Suprapubic skin (tissue), 4 donors: ENCODE results near the gene YEATS2. TPM values are rescaled to one million over a fixed set of nuclear protein-coding genes. Genes with fewer than 3 reads are reported as not detected.
A peak's percentile ranks its signal among the peaks of the same experiment; 100 is the strongest.
"Not testable (repeated sequence)": the region's sequence is repeated elsewhere in the genome, so short reads cannot be mapped to it uniquely, and the experiment has no call there.

ENCODE experiments used
- DNase-seq, 2 donors: peaks; one replicate each; pipeline ENCODE4 v3.0.0-alpha.2; 2019; ENCODE audit warnings: low spot score in 2 of 2
- H3K27ac ChIP-seq: fragments of 200-600 bp; sonication (generic); one replicate; pipeline ENCODE4 v1.5.1; 2019
- H3K27me3 ChIP-seq: fragments of 200-600 bp; sonication (generic); one replicate; pipeline ENCODE4 v1.5.1; 2019
- H3K36me3 ChIP-seq: fragments of 200-600 bp; sonication (generic); one replicate; pipeline ENCODE4 v1.5.1; 2019
- H3K4me1 ChIP-seq: fragments of 200-600 bp; sonication (generic); one replicate; pipeline ENCODE4 v1.5.1; 2019
- H3K4me3 ChIP-seq: fragments of 200-600 bp; sonication (generic); one replicate; pipeline ENCODE4 v1.5.1; 2019; ENCODE audit warnings: mild to moderate bottlenecking
- H3K9me3 ChIP-seq: fragments of 200-600 bp; sonication (generic); one replicate; pipeline ENCODE4 v1.5.1; 2019
- CTCF ChIP-seq, 2 donors: fragments of 200-600 bp in 1 of 2; fragments of 450-650 bp in 1 of 2; sonication (generic) in 1 of 2; IDR thresholded peaks; one replicate each; pipeline ENCODE4 v1.5.1; 2016 to 2019; ENCODE audit warnings: antibody characterized with exemption in 2 of 2, mild to moderate bottlenecking in 1 of 2, moderate library complexity in 1 of 2
- EP300 ChIP-seq: sonication (generic); formaldehyde crosslinking; IDR thresholded peaks from one replicate; pipeline ENCODE4 v1.6.1; 2017; ENCODE audit warnings: antibody characterized with exemption
- POLR2A ChIP-seq, 2 donors: fragments of 450-650 bp; IDR thresholded peaks; one replicate each; pipeline ENCODE4 v1.6.1; 2017; ENCODE audit warnings: antibody characterized with exemption in 2 of 2, mild to moderate bottlenecking in 2 of 2, moderate library complexity in 2 of 2
- POLR2AphosphoS5 ChIP-seq, 3 donors: sonication (generic); formaldehyde crosslinking; IDR thresholded peaks; one replicate each; pipeline ENCODE4 v1.6.1; 2017; ENCODE audit warnings: antibody characterized with exemption in 3 of 3
- WGBS: methylation state at CpG from one replicate; pipeline ENCODE4 v1.1.5; 2018; 5-methylcytosine and 5-hydroxymethylcytosine counted together
- total RNA-seq, 4 donors: library from RNA; depleted of rRNA; stranded (reverse); fragments of >200 nt; gene quantifications; one replicate each; pipeline ENCODE4 v1.1.0, GENCODE V29; 2016

Gene YEATS2
- total RNA-seq, 4 donors from 2014 or later = 12.8 to 35.8 (median 19.7) TPM

- peaks cover 30% of the 10 kb centered on the region for H3K36me3 ChIP-seq
- no peak overlapping the region for H3K4me3 ChIP-seq
- peak in 1 of 2 donors; percentile 65 for DNase-seq
- H3K27ac ChIP-seq = no peak overlapping the region
- H3K9me3 ChIP-seq = no peaks in the 10 kb centered on the region
- WGBS = 64% methylated on average over 9 of the region's 9 CpGs
- TF ChIP-seq CTCF (IDR thresholded peaks at IDR 0.05) = peak; percentile 71 to 74
- no peak for TF ChIP-seq POLR2A (IDR thresholded peaks at IDR 0.05)
- peaks cover 12% of the 10 kb centered on the region for H3K4me1 ChIP-seq
- no peaks in the 10 kb centered on the region for H3K27me3 ChIP-seq
These were observed 69.4 kb downstream of the YEATS2 start for GRCh38 chr3:183766745-183767606.

GRCh38 chr3:183768114-183768513 lies 70.5 kb downstream of the YEATS2 start:
- H3K36me3 ChIP-seq = peaks cover 26% of the 10 kb centered on the region
- no peaks in the 10 kb centered on the region for H3K9me3 ChIP-seq
- H3K4me1 ChIP-seq = peaks cover 12% of the 10 kb centered on the region
- DNase-seq = no peak
- TF ChIP-seq CTCF (IDR thresholded peaks at IDR 0.05) = no peak
- TF ChIP-seq POLR2AphosphoS5 (IDR thresholded peaks at IDR 0.05) = no peak
- no peak for TF ChIP-seq EP300
- TF ChIP-seq POLR2A (IDR thresholded peaks at IDR 0.05) = no peak
- no peak overlapping the region for H3K27ac ChIP-seq
- WGBS = 87% methylated on average over 8 of the region's 8 CpGs
- H3K4me3 ChIP-seq = no peak overlapping the region
- no peaks in the 10 kb centered on the region for H3K27me3 ChIP-seq

- Histone ChIP-seq H3K36me3 (peaks cover 31% of the 10 kb centered on the region), H3K9me3 (no peaks in the 10 kb centered on the region), H3K4me1 (peaks cover 12% of the 10 kb centered on the region), H3K27me3 (no peaks in the 10 kb centered on the region), H3K27ac (no peak overlapping the region), H3K4me3 (no peak overlapping the region)
- DNase-seq = no peak
- WGBS = 97% methylated on average over 9 of the region's 9 CpGs
- TF ChIP-seq POLR2AphosphoS5 (IDR thresholded peaks at IDR 0.05) (no peak), EP300 (no peak), POLR2A (IDR thresholded peaks at IDR 0.05) (no peak), CTCF (IDR thresholded peaks at IDR 0.05) (no peak)
These were observed 71.9 kb downstream of the YEATS2 start for GRCh38 chr3:183769453-183769852.

- H3K36me3 ChIP-seq = peaks cover 63% of the 10 kb centered on the region
- no peaks in the 10 kb centered on the region for H3K9me3 ChIP-seq
- H3K4me3 ChIP-seq = no peak overlapping the region
- TF ChIP-seq CTCF (IDR thresholded peaks at IDR 0.05) (no peak), POLR2A (IDR thresholded peaks at IDR 0.05) (no peak), EP300 (no peak), POLR2AphosphoS5 (IDR thresholded peaks at IDR 0.05) (no peak)
- no peaks in the 10 kb centered on the region for H3K27me3 ChIP-seq
- DNase-seq = no peak
- WGBS = 83% methylated on average over 3 of the region's 3 CpGs
- no peak overlapping the region for H3K27ac ChIP-seq
- H3K4me1 ChIP-seq = no peaks in the 10 kb centered on the region
These were observed 77.0 kb downstream of the YEATS2 start for GRCh38 chr3:183774631-183775030.

- Histone ChIP-seq H3K27ac (no peak overlapping the region), H3K4me3 (no peak overlapping the region), H3K36me3 (peaks cover 73% of the 10 kb centered on the region), H3K4me1 (no peaks in the 10 kb centered on the region), H3K9me3 (no peaks in the 10 kb centered on the region), H3K27me3 (no peaks in the 10 kb centered on the region)
- 50% methylated on average over 5 of the region's 5 CpGs for WGBS
- no peak for DNase-seq
- no peak for TF ChIP-seq CTCF (IDR thresholded peaks at IDR 0.05)
- no peak for TF ChIP-seq POLR2A (IDR thresholded peaks at IDR 0.05)
- TF ChIP-seq EP300 = no peak
- no peak for TF ChIP-seq POLR2AphosphoS5 (IDR thresholded peaks at IDR 0.05)
These were observed 78.2 kb downstream of the YEATS2 start for GRCh38 chr3:183775781-183776180.

GRCh38 chr3:183776451-183776850 lies 78.9 kb downstream of the YEATS2 start:
- H3K27ac ChIP-seq, H3K27me3 ChIP-seq, DNase-seq, H3K4me1 ChIP-seq, H3K4me3 ChIP-seq, H3K9me3 ChIP-seq: not testable (repeated sequence)
- 66% methylated on average over 5 of the region's 5 CpGs for WGBS
- peaks cover 78% of the 10 kb centered on the region for H3K36me3 ChIP-seq
